Measurements from ENCODE around the gene TIAM2.

Gene TIAM2

DNA sequence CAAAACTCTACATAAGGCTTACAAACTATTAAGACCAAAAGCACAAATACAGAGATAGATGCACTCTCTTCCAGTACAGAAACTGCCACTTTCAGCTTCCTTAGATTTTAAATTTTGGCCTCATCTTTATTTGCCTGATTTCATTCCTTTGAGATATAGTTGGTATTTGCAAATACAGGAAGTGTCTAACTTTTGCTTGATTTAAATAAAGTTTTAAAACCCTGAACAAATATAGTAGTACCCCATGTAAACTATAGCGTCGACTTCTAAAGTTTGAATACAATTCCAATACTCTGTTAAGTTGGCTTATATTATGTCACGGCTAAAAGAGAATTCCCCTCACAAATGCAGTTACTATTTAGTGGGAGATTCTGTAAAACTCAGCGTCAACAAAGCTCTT, 267.5 kb downstream of the TIAM2 start:
- no peak overlapping the region for H3K4me2 ChIP-seq (ENCODE audit: low read length)
- DNase-seq: no peak
- H3K23ac ChIP-seq (ENCODE audit: low read length): no peak overlapping the region
- no peaks in the 10 kb centered on the region for H3K79me1 ChIP-seq (ENCODE audit: low read length)
- no peaks in the 10 kb centered on the region for H3K79me2 ChIP-seq (ENCODE audit: control insufficient read depth, insufficient read depth, low read length, poor library complexity)
- H2BK12ac ChIP-seq (ENCODE audit: low read length): no peak overlapping the region
- no peaks in the 10 kb centered on the region for H3K9me3 ChIP-seq (ENCODE audit: insufficient read depth, low read depth, low read length)
- no peak overlapping the region for H3K4me3 ChIP-seq (ENCODE audit: low read depth, low read length)
- no peak overlapping the region for H3K4ac ChIP-seq (ENCODE audit: low read depth, low read length)
- no peak overlapping the region for H2BK120ac ChIP-seq (ENCODE audit: insufficient read depth, low read length, poor library complexity)
- H3K18ac ChIP-seq (ENCODE audit: low read length): no peak overlapping the region
- WGBS (ENCODE audit: extremely low coverage, insufficient coverage, insufficient read length): no CpG with 5 or more reads among the region's 4 CpGs
- H4K91ac ChIP-seq (ENCODE audit: low read depth, low read length): no peak overlapping the region
- no peak overlapping the region for H2AK5ac ChIP-seq (ENCODE audit: low read length)
- no peak overlapping the region for H4K8ac ChIP-seq (ENCODE audit: low read depth, low read length)
- H4K12ac ChIP-seq (ENCODE audit: low read depth, low read length): no peak overlapping the region
- no peaks in the 10 kb centered on the region for H3K27me3 ChIP-seq (ENCODE audit: insufficient read depth, low read length)
- H3K4me1 ChIP-seq (ENCODE audit: control insufficient read depth in 1 of 2, insufficient read depth in 2 of 2, low read length in 2 of 2): peaks cover 3% of the 10 kb centered on the region in 2 experiments
- no peak overlapping the region for H3K9ac ChIP-seq (ENCODE audit: low read length)
- peaks cover 11 to 13% of the 10 kb centered on the region in 2 experiments for H3K36me3 ChIP-seq (ENCODE audit: control insufficient read depth in 1 of 2, insufficient read depth in 2 of 2, low read length in 2 of 2)
- no peak overlapping the region for H3K14ac ChIP-seq (ENCODE audit: low read length)
- no peak overlapping the region for H2BK5ac ChIP-seq (ENCODE audit: low read depth, low read length, poor library complexity)
- H3K27ac ChIP-seq (ENCODE audit: low read depth, low read length): no peak overlapping the region
- no peak overlapping the region for H2AFZ ChIP-seq (ENCODE audit: insufficient read depth, low read length, poor library complexity)

DNA sequence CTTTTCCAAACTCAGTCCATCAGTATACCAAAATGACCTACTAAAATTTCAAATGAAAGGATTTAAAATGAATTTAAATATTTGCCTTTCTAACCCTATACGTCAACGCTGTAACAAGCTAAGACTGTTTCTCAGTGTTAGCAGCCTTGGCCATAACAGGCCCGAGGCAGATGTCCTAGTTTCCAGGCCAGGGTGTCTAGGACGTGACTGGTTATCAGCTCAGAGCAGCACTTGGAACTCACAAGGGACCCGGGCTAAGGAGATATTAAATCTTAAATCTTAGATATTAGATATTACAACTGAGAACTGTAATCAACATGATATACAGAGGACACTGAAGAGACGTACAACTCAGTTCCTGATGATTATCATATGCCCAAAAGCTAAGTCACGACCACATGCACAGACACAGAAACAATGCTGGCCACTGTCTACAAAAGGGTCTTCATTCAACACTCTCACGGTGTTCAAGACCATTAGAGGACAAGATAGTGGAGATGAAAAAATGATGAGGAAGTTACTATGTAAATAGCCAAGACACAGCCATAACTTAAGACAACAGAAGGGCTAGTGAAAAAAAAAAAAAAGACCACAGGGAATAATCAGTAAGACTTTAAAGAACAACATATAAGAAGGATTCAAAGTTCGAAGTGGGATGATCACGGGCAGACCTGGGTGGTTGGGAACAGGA, 268.4 kb downstream of the TIAM2 start, which contains the start of gene CLDN20:
CLDN20 (plus strand) TSS at position 641 of the 691 bp plus-strand sequence. CDS start 11,707 bp downstream, outside the sequence.
- no peaks in the 10 kb centered on the region for H3K27me3 ChIP-seq (ENCODE audit: insufficient read depth, low read length)
- no CpG with 5 or more reads among the region's 10 CpGs for WGBS (ENCODE audit: extremely low coverage, insufficient coverage, insufficient read length)

DNA sequence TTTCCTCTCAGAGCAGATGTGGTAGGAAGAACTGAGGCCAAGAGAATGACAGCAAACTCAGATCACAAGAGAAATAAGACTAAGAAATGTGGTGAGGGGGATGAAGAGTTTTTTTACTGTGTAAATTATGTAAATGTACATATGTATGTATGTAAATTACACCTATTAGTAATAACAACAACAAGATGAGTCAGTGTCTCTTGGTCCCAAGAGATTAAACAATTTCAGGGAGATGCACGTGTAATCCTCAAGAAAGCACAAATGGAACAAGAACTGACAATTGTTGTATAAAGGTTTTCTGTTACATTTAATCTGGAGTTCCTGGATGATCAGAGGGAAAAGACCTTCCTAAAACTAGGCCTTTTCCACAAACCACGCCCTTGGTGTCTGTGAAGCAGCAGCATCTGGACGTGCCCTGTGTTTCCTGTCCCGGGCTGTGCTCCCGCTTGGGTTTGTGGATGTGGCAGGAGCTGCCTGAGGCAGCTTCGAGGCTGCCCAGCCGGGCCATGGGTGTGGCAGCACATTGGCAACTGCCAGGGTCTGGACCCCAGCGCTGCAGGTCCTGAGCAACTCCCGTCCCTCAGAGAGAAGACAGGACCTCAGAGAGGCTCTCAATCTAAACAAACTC, 269.7 kb downstream of the TIAM2 start:
- H3K4me3 ChIP-seq (ENCODE audit: low read depth, low read length): no peak overlapping the region
- no peak overlapping the region for H3K4ac ChIP-seq (ENCODE audit: low read depth, low read length)
- WGBS (ENCODE audit: extremely low coverage, insufficient coverage, insufficient read length): no CpG with 5 or more reads among the region's 9 CpGs
- H3K18ac ChIP-seq (ENCODE audit: low read length): no peak overlapping the region
- no peaks in the 10 kb centered on the region for H3K9me3 ChIP-seq (ENCODE audit: insufficient read depth, low read depth, low read length)
- H3K36me3 ChIP-seq (ENCODE audit: control insufficient read depth in 1 of 2, insufficient read depth in 2 of 2, low read length in 2 of 2): peaks cover 3% of the 10 kb centered on the region in 2 experiments
- H3K14ac ChIP-seq (ENCODE audit: low read length): no peak overlapping the region
- H3K79me1 ChIP-seq (ENCODE audit: low read length): no peaks in the 10 kb centered on the region
- no peaks in the 10 kb centered on the region for H3K79me2 ChIP-seq (ENCODE audit: control insufficient read depth, insufficient read depth, low read length, poor library complexity)
- no peak overlapping the region for H2BK120ac ChIP-seq (ENCODE audit: insufficient read depth, low read length, poor library complexity)
- no peak for DNase-seq
- no peak overlapping the region for H4K91ac ChIP-seq (ENCODE audit: low read depth, low read length)
- H3K23ac ChIP-seq (ENCODE audit: low read length): no peak overlapping the region
- no peak overlapping the region for H2AFZ ChIP-seq (ENCODE audit: insufficient read depth, low read length, poor library complexity)
- no peak overlapping the region for H2AK5ac ChIP-seq (ENCODE audit: low read length)
- H2BK12ac ChIP-seq (ENCODE audit: low read length): peak overlapping the region; percentile 38
- H3K27ac ChIP-seq (ENCODE audit: low read depth, low read length): no peak overlapping the region
- H4K8ac ChIP-seq (ENCODE audit: low read depth, low read length): no peak overlapping the region
- H3K9ac ChIP-seq (ENCODE audit: low read length): no peak overlapping the region
- H3K27me3 ChIP-seq (ENCODE audit: insufficient read depth, low read length): no peaks in the 10 kb centered on the region
- H4K12ac ChIP-seq (ENCODE audit: low read depth, low read length): no peak overlapping the region
- no peak overlapping the region for H3K4me2 ChIP-seq (ENCODE audit: low read length)
- H2BK5ac ChIP-seq (ENCODE audit: low read depth, low read length, poor library complexity): no peak overlapping the region
- H3K4me1 ChIP-seq (ENCODE audit: control insufficient read depth in 1 of 2, insufficient read depth in 2 of 2, low read length in 2 of 2): peaks cover 3% of the 10 kb centered on the region in 2 experiments

More for the DNA sequence above, 268.4 kb downstream of the TIAM2 start, which contains the start of gene CLDN20:
- Histone ChIP-seq H4K91ac (ENCODE audit: low read depth, low read length) (no peak within 1 kb of the TSS), H3K18ac (ENCODE audit: low read length) (no peak within 1 kb of the TSS), H3K14ac (ENCODE audit: low read length) (no peak within 1 kb of the TSS), H2BK120ac (ENCODE audit: insufficient read depth, low read length, poor library complexity) (no peak within 1 kb of the TSS), H3K4me3 (ENCODE audit: low read depth, low read length) (no peak within 1 kb of the TSS), H2AFZ (ENCODE audit: insufficient read depth, low read length, poor library complexity) (no peak within 1 kb of the TSS), H3K23ac (ENCODE audit: low read length) (no peak within 1 kb of the TSS), H3K9me3 (ENCODE audit: insufficient read depth, low read depth, low read length) (no peaks in the 10 kb centered on the region), H3K4me1 (ENCODE audit: control insufficient read depth in 1 of 2, insufficient read depth in 2 of 2, low read length in 2 of 2) (peaks cover 3% of the 10 kb centered on the region in 2 experiments), H4K12ac (ENCODE audit: low read depth, low read length) (no peak within 1 kb of the TSS), H3K4me2 (ENCODE audit: low read length) (no peak within 1 kb of the TSS), H3K36me3 (ENCODE audit: control insufficient read depth in 1 of 2, insufficient read depth in 2 of 2, low read length in 2 of 2) (peaks cover 8 to 12% of the 10 kb centered on the region in 2 experiments), H2AK5ac (ENCODE audit: low read length) (no peak within 1 kb of the TSS), H3K79me1 (ENCODE audit: low read length) (no peaks in the 10 kb centered on the region), H2BK12ac (ENCODE audit: low read length) (no peak within 1 kb of the TSS), H3K27ac (ENCODE audit: low read depth, low read length) (no peak within 1 kb of the TSS), H3K9ac (ENCODE audit: low read length) (no peak within 1 kb of the TSS), H4K8ac (ENCODE audit: low read depth, low read length) (no peak within 1 kb of the TSS), H3K4ac (ENCODE audit: low read depth, low read length) (no peak within 1 kb of the TSS), H3K79me2 (ENCODE audit: control insufficient read depth, insufficient read depth, low read length, poor library complexity) (no peaks in the 10 kb centered on the region), H2BK5ac (ENCODE audit: low read depth, low read length, poor library complexity) (no peak within 1 kb of the TSS)
- DNase-seq: no peak

DNA sequence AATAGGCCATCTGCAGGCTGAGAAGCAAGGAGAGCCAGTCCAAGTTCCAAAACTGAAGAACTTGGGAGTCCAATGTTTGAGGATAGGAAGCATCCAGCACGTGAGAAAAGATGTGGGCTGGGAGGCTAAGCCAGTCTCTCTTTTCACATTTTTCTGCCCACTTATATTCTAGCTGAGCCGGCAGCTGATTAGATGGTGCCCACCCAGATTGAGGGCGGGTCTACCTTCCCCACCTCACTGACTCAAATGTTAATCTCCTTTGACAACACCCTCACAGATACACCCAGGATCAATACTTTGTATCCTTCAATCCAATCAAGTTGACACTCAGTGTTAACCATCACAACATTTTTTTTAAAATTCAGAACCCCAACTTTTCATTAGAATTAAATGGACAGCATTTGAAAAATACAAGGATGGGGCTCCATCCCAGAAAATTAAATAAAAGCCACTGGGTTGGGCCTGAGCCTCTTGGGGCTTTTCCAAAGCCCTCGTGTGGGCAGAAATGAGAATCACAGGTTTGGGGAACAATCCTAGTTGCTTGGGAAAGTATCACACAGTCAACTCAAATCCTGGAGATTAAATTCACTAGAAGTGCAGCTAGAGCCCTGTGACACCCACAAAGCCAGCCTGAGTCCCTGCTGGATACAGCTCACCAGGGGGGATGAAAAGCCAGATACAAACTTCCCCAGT, 270.9 kb downstream of the TIAM2 start:
- Histone ChIP-seq H3K18ac (ENCODE audit: low read length) (no peak overlapping the region), H3K4me3 (ENCODE audit: low read depth, low read length) (no peak overlapping the region), H2AK5ac (ENCODE audit: low read length) (no peak overlapping the region), H3K27ac (ENCODE audit: low read depth, low read length) (no peak overlapping the region), H3K4me2 (ENCODE audit: low read length) (no peak overlapping the region), H3K4ac (ENCODE audit: low read depth, low read length) (no peak overlapping the region), H3K27me3 (ENCODE audit: insufficient read depth, low read length) (no peaks in the 10 kb centered on the region), H4K8ac (ENCODE audit: low read depth, low read length) (no peak overlapping the region), H3K4me1 (ENCODE audit: control insufficient read depth in 1 of 2, insufficient read depth in 2 of 2, low read length in 2 of 2) (peaks cover 3% of the 10 kb centered on the region in 2 experiments), H3K23ac (ENCODE audit: low read length) (no peak overlapping the region), H3K14ac (ENCODE audit: low read length) (no peak overlapping the region), H2BK120ac (ENCODE audit: insufficient read depth, low read length, poor library complexity) (no peak overlapping the region), H3K79me2 (ENCODE audit: control insufficient read depth, insufficient read depth, low read length, poor library complexity) (no peaks in the 10 kb centered on the region), H3K9me3 (ENCODE audit: insufficient read depth, low read depth, low read length) (no peaks in the 10 kb centered on the region), H3K36me3 (ENCODE audit: control insufficient read depth in 1 of 2, insufficient read depth in 2 of 2, low read length in 2 of 2) (peaks cover 0 to 3% of the 10 kb centered on the region in 2 experiments), H3K9ac (ENCODE audit: low read length) (no peak overlapping the region), H4K12ac (ENCODE audit: low read depth, low read length) (no peak overlapping the region), H3K79me1 (ENCODE audit: low read length) (no peaks in the 10 kb centered on the region), H2BK5ac (ENCODE audit: low read depth, low read length, poor library complexity) (no peak overlapping the region), H2BK12ac (ENCODE audit: low read length) (no peak overlapping the region), H2AFZ (ENCODE audit: insufficient read depth, low read length, poor library complexity) (no peak overlapping the region), H4K91ac (ENCODE audit: low read depth, low read length) (no peak overlapping the region)
- WGBS (ENCODE audit: extremely low coverage, insufficient coverage, insufficient read length): no CpG with 5 or more reads among the region's 4 CpGs
- DNase-seq: no peak

Data from trophoblast cell (in vitro differentiated cells and primary cell).